GM06990 (cell line): ENCODE results near the gene FRS2.

Experiments
- DNase-seq: peaks from one replicate; pipeline ENCODE4 v3.0.0-alpha.2; 2011; ENCODE audit not compliant: insufficient read length; ENCODE audit errors: extremely low read depth
- H3K27me3 ChIP-seq: replicated peaks from 2 replicates; pipeline ENCODE4 v1.6.0; 2011; ENCODE audit warnings: low read length; ENCODE audit not compliant: control insufficient read depth, insufficient read depth
- H3K36me3 ChIP-seq: 2 replicates; pipeline ENCODE4 v1.5.1; 2011; ENCODE audit warnings: low read length; ENCODE audit not compliant: control insufficient read depth, insufficient read depth
- H3K4me3 ChIP-seq: replicated peaks from 2 replicates; pipeline ENCODE4 v1.5.1; 2011; ENCODE audit warnings: low read depth, mild to moderate bottlenecking, control low read depth, low read length
- TF ChIP-seq, protein P1 (sequence below): IDR thresholded peaks from 2 replicates; pipeline ENCODE4 v1.5.1; 2011; ENCODE audit warnings: low read length, control low read depth, mild to moderate bottlenecking, inconsistent platforms; ENCODE audit not compliant: insufficient read depth, poor library complexity, severe bottlenecking

FRS2 gene

DNA sequence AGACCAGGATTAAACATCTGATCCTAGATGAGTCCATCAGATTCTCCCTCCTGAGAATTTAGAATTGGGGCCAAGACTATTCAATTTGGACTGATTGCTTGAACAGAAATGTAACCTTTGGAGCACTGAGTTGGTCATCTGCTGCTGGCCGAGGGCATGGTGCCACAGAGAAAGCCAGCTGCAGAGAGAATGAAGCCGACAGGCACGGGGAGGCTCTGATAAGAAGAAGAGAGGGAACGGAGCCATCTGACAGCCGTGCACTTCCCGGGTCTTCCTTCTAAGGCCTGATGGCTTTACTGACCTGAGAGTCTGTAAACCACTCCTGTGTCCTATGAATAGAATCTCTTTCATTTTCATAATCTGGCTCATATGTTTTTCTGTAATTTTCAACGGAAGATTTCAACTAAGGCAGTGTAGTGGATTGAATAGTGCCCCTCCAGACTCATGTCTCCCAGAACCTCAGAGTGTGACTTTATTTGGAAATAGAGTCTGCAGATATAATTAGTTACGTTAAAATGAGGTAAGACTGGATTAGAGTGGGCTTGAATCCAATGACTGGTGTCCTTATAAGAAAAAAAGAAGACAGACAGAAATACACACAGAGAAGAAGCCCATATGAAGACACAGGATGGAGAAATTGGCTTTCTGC, 39.1 kb upstream of the FRS2 start:
- TF ChIP-seq, protein P1, sequence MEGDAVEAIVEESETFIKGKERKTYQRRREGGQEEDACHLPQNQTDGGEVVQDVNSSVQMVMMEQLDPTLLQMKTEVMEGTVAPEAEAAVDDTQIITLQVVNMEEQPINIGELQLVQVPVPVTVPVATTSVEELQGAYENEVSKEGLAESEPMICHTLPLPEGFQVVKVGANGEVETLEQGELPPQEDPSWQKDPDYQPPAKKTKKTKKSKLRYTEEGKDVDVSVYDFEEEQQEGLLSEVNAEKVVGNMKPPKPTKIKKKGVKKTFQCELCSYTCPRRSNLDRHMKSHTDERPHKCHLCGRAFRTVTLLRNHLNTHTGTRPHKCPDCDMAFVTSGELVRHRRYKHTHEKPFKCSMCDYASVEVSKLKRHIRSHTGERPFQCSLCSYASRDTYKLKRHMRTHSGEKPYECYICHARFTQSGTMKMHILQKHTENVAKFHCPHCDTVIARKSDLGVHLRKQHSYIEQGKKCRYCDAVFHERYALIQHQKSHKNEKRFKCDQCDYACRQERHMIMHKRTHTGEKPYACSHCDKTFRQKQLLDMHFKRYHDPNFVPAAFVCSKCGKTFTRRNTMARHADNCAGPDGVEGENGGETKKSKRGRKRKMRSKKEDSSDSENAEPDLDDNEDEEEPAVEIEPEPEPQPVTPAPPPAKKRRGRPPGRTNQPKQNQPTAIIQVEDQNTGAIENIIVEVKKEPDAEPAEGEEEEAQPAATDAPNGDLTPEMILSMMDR, result no peak
- no peak overlapping the region for H3K4me3 ChIP-seq

DNA sequence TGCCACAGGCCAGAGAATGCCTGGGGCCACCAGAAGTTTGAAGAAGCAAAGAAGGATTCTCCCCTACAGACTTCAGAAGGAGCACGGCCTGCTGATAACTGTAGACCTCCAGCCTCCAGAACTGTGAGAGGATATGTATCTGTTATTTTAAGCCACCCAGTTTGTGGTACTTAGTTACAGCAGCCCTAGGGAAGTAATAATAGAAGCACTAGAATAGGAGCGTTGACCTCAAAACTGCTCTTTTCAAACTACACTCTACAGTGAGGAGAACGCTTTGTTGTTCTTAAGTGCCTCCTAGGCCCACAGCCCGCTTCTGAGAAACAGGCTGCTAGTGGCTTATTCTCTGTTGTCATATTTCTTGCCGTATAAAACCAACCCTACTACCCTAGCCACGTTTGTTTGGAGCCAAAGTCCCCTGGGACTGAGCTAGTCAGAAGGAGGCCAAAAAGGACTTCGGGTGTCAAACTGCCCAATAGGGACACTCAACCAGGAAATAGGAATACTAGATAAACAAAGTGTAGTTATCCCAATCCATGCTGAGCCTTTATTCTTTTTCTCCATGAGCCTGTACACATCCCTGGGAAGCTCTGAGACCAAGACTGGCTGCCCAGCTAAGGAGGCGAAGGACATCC, 38.5 kb upstream of the FRS2 start:
- H3K4me3 ChIP-seq, result no peak overlapping the region
- TF ChIP-seq, protein P1, result no peak
- no peak for DNase-seq

More for the DNA sequence above, 39.1 kb upstream of the FRS2 start:
- H3K27me3 ChIP-seq, result no peaks in the 10 kb centered on the region
- DNase-seq, result no peak
- H3K36me3 ChIP-seq, result no peaks in the 10 kb centered on the region

DNA sequence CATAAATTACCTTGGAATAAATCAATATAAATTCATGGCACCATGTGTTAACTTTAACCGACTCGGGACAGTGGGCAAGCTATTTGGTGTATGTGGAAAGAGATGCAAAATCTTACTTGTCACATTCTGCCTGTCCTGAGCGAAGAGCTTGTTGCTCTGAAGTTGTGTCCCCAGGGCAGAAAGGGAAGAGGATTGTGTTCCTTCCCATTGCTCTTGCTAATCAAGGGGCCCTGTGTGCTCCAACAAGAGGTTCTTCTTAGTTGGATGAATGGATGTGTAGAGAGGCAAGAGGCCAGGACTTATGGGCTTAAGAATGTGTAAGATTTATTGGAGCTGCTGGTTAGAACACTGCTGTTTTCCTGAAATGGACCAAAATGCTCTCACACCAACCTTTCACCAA, 36.5 kb upstream of the FRS2 start:
- no peak for DNase-seq
- TF ChIP-seq, protein P1, result no peak
- H3K36me3 ChIP-seq, result no peaks in the 10 kb centered on the region
- H3K4me3 ChIP-seq, result no peak overlapping the region
- H3K27me3 ChIP-seq, result no peaks in the 10 kb centered on the region

More for the DNA sequence above, 38.5 kb upstream of the FRS2 start:
- Histone ChIP-seq H3K27me3 (no peaks in the 10 kb centered on the region), H3K36me3 (no peaks in the 10 kb centered on the region)

DNA sequence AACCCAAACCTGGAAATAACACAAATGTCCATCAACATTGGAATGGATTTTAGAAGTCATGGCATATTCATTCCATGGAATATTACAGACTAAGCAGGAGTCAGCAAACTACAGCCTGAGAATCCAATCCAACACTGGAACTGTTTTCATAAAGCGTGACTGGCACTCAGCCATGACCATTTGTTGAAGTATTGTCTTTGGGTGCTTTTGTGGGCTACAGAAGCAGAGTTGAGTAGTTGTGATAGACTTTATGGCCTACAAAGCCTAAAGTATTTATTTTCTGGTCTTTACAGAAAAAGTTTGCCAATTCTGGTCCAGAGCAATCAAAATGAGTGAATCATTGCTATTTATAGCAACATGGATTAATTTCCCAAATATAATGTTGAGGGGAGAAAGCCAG, 34.5 kb upstream of the FRS2 start:
- Histone ChIP-seq H3K36me3 (no peaks in the 10 kb centered on the region), H3K4me3 (no peak overlapping the region), H3K27me3 (no peaks in the 10 kb centered on the region)
- no peak for DNase-seq
- TF ChIP-seq, protein P1, result no peak

DNA sequence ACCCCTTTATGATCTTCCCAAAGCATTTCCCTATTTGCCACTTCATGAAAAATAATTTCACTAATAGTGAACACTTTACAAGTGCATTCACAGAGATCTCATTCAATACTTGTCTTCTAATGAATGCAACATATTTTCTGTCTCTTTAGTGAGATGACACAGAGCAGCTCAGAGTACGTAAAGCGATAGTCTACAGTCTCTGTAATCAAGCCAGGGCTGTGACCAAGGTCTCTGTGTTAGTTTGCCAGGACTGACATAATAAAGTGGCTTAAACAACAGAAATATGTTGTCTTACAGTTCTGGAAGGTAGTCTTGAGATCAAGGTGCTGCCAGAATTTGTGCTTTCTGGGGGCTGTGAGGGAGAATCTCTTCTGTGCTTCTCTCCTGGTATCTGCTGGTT, 33.1 kb upstream of the FRS2 start:
- DNase-seq, result no peak
- Histone ChIP-seq H3K36me3 (no peaks in the 10 kb centered on the region), H3K27me3 (no peaks in the 10 kb centered on the region), H3K4me3 (no peak overlapping the region)
- TF ChIP-seq, protein P1, result no peak
